SW480 (cell line): ENCODE results near the gene SMPD2.
"Not testable (repeated sequence)": the region's sequence is repeated elsewhere in the genome, so short reads cannot be mapped to it uniquely, and the experiment has no call there.

Experiments used
- DNase-seq: peaks from one replicate; pipeline ENCODE4 v3.0.0-alpha.2; 2016; ENCODE audit warnings: low spot score

SMPD2 gene

GRCh38 chr6:109460161-109460829, 19.8 kb downstream of the SMPD2 start:
- no peak for DNase-seq

- DNase-seq = not testable (repeated sequence)
These were observed 20.7 kb downstream of the SMPD2 start for GRCh38 chr6:109461205-109461604.

DNA sequence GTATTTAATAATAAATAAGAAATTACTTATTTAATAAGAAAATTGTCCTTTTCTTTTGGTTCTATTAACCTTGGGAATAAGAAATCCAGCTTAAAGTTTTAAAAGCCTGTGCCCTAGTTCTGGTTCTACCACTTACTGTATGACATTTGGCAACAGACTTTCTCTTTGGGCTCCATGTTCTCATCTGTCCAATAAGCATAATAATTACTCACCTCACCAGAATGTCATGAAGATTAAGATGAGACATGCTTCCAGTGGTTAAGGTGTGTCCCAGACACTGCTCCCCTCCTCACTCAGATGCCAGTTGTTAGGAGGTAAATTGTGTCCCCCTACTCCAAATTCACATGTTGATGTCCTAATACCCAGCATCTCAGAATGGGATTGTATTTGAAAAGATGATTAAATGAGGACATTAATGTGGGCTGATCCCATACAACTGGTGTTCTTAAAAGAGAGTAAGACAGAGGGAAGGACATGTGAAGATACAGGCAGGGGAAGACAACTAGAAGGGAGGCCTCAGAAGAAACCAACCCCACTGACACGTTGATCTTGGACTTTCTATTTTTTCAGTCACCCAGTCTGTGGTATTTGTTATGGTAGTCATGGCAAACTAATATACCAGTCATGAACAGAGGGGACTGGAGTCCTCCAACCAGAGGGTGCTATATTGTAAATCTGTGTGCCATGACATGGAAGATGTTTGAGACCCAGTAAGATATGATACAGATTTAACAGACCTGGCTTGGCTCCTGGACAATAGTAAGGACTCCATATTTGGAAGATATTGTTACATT, 21.4 kb downstream of the SMPD2 start:
- no peak for DNase-seq

DNA sequence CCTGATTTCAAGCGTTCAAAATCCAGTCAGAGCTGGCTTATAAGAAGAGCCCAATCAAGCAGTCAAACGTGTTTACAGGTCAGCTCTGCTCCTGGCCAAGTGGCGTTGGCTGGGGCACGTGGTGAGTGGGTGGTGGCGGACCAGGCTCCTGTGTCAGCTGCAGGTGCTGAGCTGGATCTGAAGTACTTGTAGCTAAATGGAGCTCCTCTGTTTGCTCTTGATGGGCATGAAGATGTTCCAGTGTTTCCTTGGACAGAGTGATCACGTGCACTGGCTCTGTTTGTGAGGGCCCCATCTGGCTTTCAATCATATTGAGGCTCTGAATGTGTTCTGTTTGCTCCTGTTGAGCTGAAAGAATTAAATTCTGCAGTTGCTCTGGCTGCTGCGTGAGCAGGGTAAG, 25.2 kb downstream of the SMPD2 start:
- no peak for DNase-seq

GRCh38 chr6:109466212-109466923, 25.8 kb downstream of the SMPD2 start:
- no peak for DNase-seq

- no peak for DNase-seq
These were observed 27.2 kb downstream of the SMPD2 start for GRCh38 chr6:109467696-109468095.

DNA sequence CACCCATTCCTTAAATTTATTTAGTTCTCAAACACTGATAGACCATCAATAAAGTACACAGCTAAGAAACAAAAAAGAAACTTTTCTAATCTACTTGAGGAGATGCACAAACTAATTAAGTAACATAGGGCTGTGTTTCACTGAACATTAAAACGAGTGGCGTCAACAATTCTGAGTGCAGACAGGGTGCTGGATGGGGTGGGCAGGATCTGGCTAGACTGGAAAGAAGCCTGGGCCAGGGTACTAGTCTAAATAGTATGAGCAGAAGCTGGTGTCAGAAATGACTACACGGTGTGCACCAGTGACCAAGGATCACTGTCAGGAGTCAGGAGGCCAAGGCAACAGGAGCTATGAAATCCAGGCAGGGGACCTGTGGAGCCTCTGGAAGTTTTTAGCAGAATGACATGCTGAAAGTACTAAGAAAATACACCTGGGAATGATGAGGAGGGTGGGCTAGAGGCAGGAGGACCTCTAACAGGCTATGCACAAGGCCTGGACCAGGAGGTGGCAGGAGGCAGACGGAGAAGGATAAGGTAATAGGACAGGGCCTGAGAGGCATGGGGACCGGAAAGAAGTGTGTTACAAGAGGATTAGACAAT, 29.2 kb downstream of the SMPD2 start:
- no peak for DNase-seq

GRCh38 chr6:109471105-109471810, 30.7 kb downstream of the SMPD2 start:
- no peak for DNase-seq

DNA sequence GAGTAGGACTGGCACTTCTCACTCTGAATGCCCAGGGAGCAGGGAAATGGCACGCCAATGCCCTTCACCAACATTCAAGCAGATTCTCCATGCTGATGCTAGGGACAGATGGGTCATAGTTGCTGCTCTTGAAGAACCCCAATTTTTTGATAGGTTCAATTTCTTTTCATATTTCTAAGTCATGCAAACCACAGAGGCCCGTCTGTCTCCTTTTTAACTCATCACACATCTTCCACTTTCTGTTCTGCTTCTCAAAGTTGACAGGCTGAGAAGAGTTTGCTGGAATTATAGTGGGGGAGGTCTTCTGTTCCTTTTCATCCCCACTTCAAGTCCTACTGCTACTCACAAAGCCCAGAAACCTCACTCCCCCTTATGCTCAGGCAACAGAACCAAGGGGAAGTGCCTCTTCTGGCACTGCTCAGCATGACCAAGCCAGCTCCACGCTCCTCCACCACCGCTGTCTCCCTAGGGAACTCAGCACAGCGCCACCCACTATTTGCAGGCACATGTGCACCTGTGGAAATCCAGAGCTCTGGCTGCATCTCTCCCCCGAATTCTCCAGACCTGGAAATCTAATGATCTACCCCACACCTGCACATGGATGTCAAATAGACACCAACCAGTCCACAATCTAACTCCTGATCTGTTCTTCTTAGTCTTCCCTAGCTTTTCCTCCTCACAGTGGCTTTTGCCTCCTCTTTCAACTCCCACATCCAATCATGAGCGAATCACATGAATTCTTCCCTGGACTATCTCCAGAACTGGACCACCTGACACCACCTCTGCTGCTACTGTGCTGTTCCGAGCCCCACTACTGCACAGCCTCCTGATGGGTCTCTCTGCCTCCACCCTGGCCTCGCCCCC, 31.8 kb downstream of the SMPD2 start:
- no peak for DNase-seq

DNA sequence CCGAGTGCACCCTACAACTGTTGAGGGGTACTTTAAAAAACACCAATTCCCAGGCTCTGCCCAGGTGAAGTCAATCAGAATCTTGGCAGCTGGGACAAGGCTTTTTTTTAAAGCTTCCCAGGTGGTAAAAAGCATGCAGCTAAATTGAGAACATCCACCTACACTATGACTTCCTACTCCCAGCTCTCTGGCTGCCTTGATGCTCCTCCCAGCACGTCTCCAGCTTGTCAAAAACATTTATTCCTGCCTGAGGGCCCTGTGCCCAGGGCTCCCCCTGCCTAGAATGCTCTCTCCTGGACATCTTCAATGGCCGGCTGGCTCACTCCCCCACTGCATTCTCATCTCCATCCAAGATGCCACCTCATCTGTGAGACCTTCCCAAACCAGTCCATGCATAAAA, 32.6 kb downstream of the SMPD2 start:
- DNase-seq = no peak

GRCh38 chr6:109474995-109475394, 34.5 kb downstream of the SMPD2 start:
- DNase-seq = no peak

- DNase-seq = no peak
These were observed 35.1 kb downstream of the SMPD2 start for GRCh38 chr6:109475625-109476024.

DNA sequence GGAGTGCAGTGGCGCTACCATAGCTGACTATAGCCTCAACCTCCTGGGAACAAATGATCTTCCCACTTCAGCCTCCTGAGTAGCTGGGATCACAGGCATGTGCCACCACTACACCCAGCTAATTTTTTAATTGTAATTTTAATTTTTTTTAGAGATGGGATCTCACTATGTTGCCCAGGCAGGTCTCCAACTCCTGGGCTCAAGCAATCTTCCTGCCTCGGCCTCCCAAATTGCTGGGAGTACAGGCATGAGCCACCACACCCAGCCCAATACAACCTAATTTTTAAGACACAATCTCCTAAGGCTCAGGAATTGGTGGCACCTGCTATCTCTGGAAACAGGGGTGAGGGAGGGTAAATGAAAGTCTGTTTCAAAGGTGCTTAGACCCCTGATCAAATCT, 36.7 kb downstream of the SMPD2 start:
- DNase-seq = no peak

GRCh38 chr6:109477725-109478124, 37.2 kb downstream of the SMPD2 start:
- no peak for DNase-seq

- no peak for DNase-seq
These were observed 37.8 kb downstream of the SMPD2 start for GRCh38 chr6:109478222-109478805.

GRCh38 chr6:109478841-109479624, 38.5 kb downstream of the SMPD2 start:
- DNase-seq = no peak

DNA sequence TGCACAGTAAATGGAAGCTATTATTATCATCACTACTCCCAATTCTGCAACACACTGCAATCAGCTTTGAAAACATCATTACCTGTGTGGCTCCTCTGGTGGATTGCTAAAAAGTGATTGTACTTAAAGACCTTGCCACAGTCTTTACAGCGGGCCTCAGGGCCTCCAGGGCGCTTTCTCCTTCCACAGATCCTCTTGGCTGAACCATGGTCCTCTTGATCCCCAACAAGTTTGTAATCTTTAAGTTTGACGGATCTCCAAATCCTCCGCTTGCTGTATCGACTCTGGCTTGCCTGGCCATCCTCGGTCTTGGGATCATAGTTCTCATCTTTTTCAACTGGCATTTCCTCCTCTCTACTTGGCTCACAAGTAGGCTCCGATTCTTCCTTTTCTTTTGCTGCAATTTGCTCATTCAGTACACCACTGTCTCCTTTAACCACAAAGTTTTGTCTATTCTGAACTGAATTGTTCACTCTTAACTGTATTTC, 40.5 kb downstream of the SMPD2 start:
- DNase-seq = no peak

- DNase-seq = peak; percentile 79
These were observed 42.6 kb downstream of the SMPD2 start, which contains the start of gene ZBTB24 for GRCh38 chr6:109482905-109483734. Gene ZBTB24 (minus strand): TSS chr6:109483219. CDS start chr6:109482026, 1,193 bp downstream.

- DNase-seq = peak; percentile 1
These were observed 43.2 kb downstream of the SMPD2 start for GRCh38 chr6:109483735-109484057.
